Tibial nerve (tissue), 4 donors: ENCODE data around the gene MLKL. TPM values are rescaled to one million over a fixed set of nuclear protein-coding genes. Genes with fewer than 3 reads are reported as not detected.

Experiments
- DNase-seq, 2 donors: peaks; one replicate each; pipeline ENCODE4 v3.0.0-alpha.2; 2019; ENCODE audit warnings: low spot score in 2 of 2
- H3K27ac ChIP-seq, 4 donors: fragments of 200-600 bp; sonication (generic) in 3 of 4; one replicate each; pipeline ENCODE4 v1.5.1; 2017 to 2019; ENCODE audit warnings: mild to moderate bottlenecking in 1 of 4
- H3K27me3 ChIP-seq, 2 donors: fragments of 200-600 bp; sonication (generic) in 1 of 2; one replicate each; pipeline versions ENCODE4 v1.5.1 to v1.6.0; 2017 to 2019
- H3K36me3 ChIP-seq, 3 donors: fragments of 200-600 bp; sonication (generic); one replicate each; pipeline ENCODE4 v1.5.1; 2018 to 2019
- H3K4me1 ChIP-seq, 4 donors: fragments of 200-600 bp; sonication (generic) in 3 of 4; one replicate each; pipeline ENCODE4 v1.5.1; 2017 to 2019
- H3K4me3 ChIP-seq, 4 donors: fragments of 200-600 bp; sonication (generic) in 3 of 4; one replicate each; pipeline ENCODE4 v1.5.1; 2017 to 2019; ENCODE audit warnings: mild to moderate bottlenecking in 1 of 4, moderate library complexity in 1 of 4
- H3K9me3 ChIP-seq, 4 donors: fragments of 200-600 bp; sonication (generic) in 3 of 4; one replicate each; pipeline ENCODE4 v1.5.1; 2017 to 2019
- CTCF ChIP-seq, 5 experiments: fragments of 200-600 bp in 3 of 5; fragments of 450-650 bp in 2 of 5; sonication (generic) in 3 of 5; IDR thresholded peaks; one replicate each; pipeline ENCODE4 v1.5.1; 2016 to 2019; ENCODE audit warnings: antibody characterized with exemption in 5 of 5, mild to moderate bottlenecking in 3 of 5, moderate library complexity in 2 of 5
- EP300 ChIP-seq, 2 donors: sonication (generic); formaldehyde crosslinking; IDR thresholded peaks; one replicate each; pipeline ENCODE4 v1.6.1; 2017; ENCODE audit warnings: antibody characterized with exemption in 2 of 2, mild to moderate bottlenecking in 1 of 2
- POLR2A ChIP-seq, 2 donors: fragments of 450-650 bp; IDR thresholded peaks; one replicate each; pipeline ENCODE4 v1.6.1; 2017; ENCODE audit warnings: antibody characterized with exemption in 2 of 2, mild to moderate bottlenecking in 2 of 2, moderate library complexity in 2 of 2
- whole genome bisulfite sequencing, 2 donors: methylation state at CpG; one replicate each; pipeline ENCODE4 v1.1.5; 2018; 5-methylcytosine and 5-hydroxymethylcytosine counted together
- total RNA-seq, 4 donors: library from RNA; depleted of rRNA; stranded (reverse); fragments of >200 nt; gene quantifications; one replicate each; pipeline ENCODE4 v1.1.0, GENCODE V29; 2016

MLKL gene
- 10 to 100 TPM in 2 of 4 donors, 1 to 10 TPM in 2; 4.8 to 22.8 (median 10.2) TPM for total RNA-seq

GRCh38 chr16:74700438-74701225, at the start of gene MLKL:
Gene MLKL (minus strand): TSS chr16:74700862. CDS start chr16:74695757, 5,105 bp downstream.
- 3 to 9% methylated on average over 19 to 34 of the region's 35 CpGs for whole genome bisulfite sequencing, 2 donors
- no peak for TF ChIP-seq POLR2A (IDR thresholded peaks at IDR 0.05)
- TF ChIP-seq EP300 (IDR thresholded peaks at IDR 0.05): peak in 1 of 2 donors; percentile 53
- TF ChIP-seq CTCF (IDR thresholded peaks at IDR 0.05): peak in 1 of 5 experiments; percentile 8
- Histone ChIP-seq H3K27ac (peak within 1 kb of the TSS; percentile 70 to 92 (median 86)), H3K4me3 (peak within 1 kb of the TSS; percentile 61 to 91 (median 72)), H3K4me1 (peaks cover 0 to 29% (median 12%) of the 10 kb centered on the region in 4 donors), H3K36me3 (no peaks in the 10 kb centered on the region), H3K9me3 (no peaks in the 10 kb centered on the region), H3K27me3 (no peaks in the 10 kb centered on the region)
- peak; percentile 30 to 35 for DNase-seq

- Histone ChIP-seq H3K36me3 (no peaks in the 10 kb centered on the region), H3K4me3 (no peak overlapping the region), H3K4me1 (peaks cover 0 to 60% (median 11%) of the 10 kb centered on the region in 4 donors), H3K9me3 (no peaks in the 10 kb centered on the region), H3K27ac (peak overlapping the region; percentile 65 to 93 (median 82)), H3K27me3 (no peaks in the 10 kb centered on the region)
- 33 to 46% methylated on average over 17 to 20 of the region's 20 CpGs for WGBS, 2 donors
- no peak for DNase-seq
- no peak for TF ChIP-seq EP300 (IDR thresholded peaks at IDR 0.05)
- TF ChIP-seq CTCF (IDR thresholded peaks at IDR 0.05): no peak
- no peak for TF ChIP-seq POLR2A (IDR thresholded peaks at IDR 0.05)
Observed at GRCh38 chr16:74749291-74750055, 48.8 kb upstream of the MLKL start.

GRCh38 chr16:74748616-74749026, 48.0 kb upstream of the MLKL start:
- peak overlapping the region; percentile 65 to 93 (median 82) for H3K27ac ChIP-seq
- no peak for DNase-seq
- H3K4me3 ChIP-seq: no peak overlapping the region
- no peaks in the 10 kb centered on the region for H3K27me3 ChIP-seq
- H3K4me1 ChIP-seq: peaks cover 0 to 69% (median 16%) of the 10 kb centered on the region in 4 donors
- no peaks in the 10 kb centered on the region for H3K36me3 ChIP-seq
- 45 to 69% methylated on average over 19 of the region's 19 CpGs for whole genome bisulfite sequencing, 2 donors
- H3K9me3 ChIP-seq: no peaks in the 10 kb centered on the region
- no peak for TF ChIP-seq EP300 (IDR thresholded peaks at IDR 0.05)

- Histone ChIP-seq H3K36me3 (no peaks in the 10 kb centered on the region), H3K27me3 (no peaks in the 10 kb centered on the region), H3K27ac (peak overlapping the region; percentile 65 to 93 (median 82)), H3K9me3 (no peaks in the 10 kb centered on the region), H3K4me3 (no peak overlapping the region), H3K4me1 (peaks cover 0 to 75% (median 22%) of the 10 kb centered on the region in 4 donors)
- DNase-seq: no peak
- TF ChIP-seq EP300 (IDR thresholded peaks at IDR 0.05): peak in 1 of 2 donors; percentile 34
- no peak for TF ChIP-seq POLR2A (IDR thresholded peaks at IDR 0.05)
- TF ChIP-seq CTCF (IDR thresholded peaks at IDR 0.05): no peak
- WGBS, 2 donors: 45 to 49% methylated on average over 12 to 31 of the region's 32 CpGs
Observed at GRCh38 chr16:74747716-74748615, 47.3 kb upstream of the MLKL start.

- no peak for TF ChIP-seq EP300 (IDR thresholded peaks at IDR 0.05)
- no peak for TF ChIP-seq POLR2A (IDR thresholded peaks at IDR 0.05)
- TF ChIP-seq CTCF (IDR thresholded peaks at IDR 0.05): no peak
- Histone ChIP-seq H3K4me3 (no peak overlapping the region), H3K27ac (peak overlapping the region in 3 of 4 donors; percentile 40 to 93 (median 90)), H3K36me3 (no peaks in the 10 kb centered on the region), H3K4me1 (peaks cover 0 to 94% (median 33%) of the 10 kb centered on the region in 4 donors), H3K27me3 (no peaks in the 10 kb centered on the region), H3K9me3 (no peaks in the 10 kb centered on the region)
- 75 to 77% methylated on average over 7 of the region's 7 CpGs for WGBS, 2 donors
- DNase-seq: no peak
Observed at GRCh38 chr16:74745926-74746325, 45.3 kb upstream of the MLKL start.
